Prostate gland (tissue), 2 donors: ENCODE results near the gene KIAA0513.

Experiments
- CTCF ChIP-seq, 4 experiments: fragments of 200-600 bp in 2 of 4; fragments of 450-650 bp in 2 of 4; sonication (generic) in 2 of 4; IDR thresholded peaks; 1 replicate in 3 of 4; 2 replicates in 1 of 4; pipeline ENCODE4 v1.5.1; 2016 to 2019; ENCODE audit warnings: antibody characterized with exemption in 4 of 4, mild to moderate bottlenecking in 2 of 4, moderate library complexity in 2 of 4
- POLR2A ChIP-seq: fragments of 450-650 bp; IDR thresholded peaks from one replicate; pipeline ENCODE4 v1.6.1; 2016; ENCODE audit warnings: antibody characterized with exemption, mild to moderate bottlenecking

DNA sequence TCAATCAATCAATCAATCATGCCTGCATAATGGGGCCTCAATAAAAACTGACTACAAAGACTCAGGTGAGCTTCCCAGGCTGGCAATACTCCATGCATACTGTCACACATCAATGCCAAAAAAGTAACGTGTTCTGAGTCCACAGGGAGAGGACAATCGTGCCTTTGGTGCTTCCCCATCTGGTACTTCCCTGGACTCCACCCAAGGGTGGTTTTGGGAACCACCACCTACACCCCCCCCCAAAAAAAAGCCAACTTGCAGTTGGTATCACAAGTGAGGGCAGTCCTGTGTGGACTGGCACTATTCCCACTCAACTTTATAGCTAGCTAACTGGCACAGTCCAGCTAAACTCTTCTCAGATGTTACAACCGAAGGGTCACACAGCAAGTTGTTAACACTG lies 19.3 kb upstream of the KIAA0513 start:
- no peak for TF ChIP-seq CTCF (IDR thresholded peaks at IDR 0.05)
- no peak for TF ChIP-seq POLR2A
